ENCODE results near the gene APOBEC3B. TPM values are rescaled to one million over a fixed set of nuclear protein-coding genes. Genes with fewer than 3 reads are reported as not detected.
"Not testable (repeated sequence)": the region's sequence is repeated elsewhere in the genome, so short reads cannot be mapped to it uniquely, and the experiment has no call there.

Gene APOBEC3B
- total RNA-seq, 4 donors from 2014 or later, result 1.1 to 2.7 (median 1.9) TPM; not detected in 1

DNA sequence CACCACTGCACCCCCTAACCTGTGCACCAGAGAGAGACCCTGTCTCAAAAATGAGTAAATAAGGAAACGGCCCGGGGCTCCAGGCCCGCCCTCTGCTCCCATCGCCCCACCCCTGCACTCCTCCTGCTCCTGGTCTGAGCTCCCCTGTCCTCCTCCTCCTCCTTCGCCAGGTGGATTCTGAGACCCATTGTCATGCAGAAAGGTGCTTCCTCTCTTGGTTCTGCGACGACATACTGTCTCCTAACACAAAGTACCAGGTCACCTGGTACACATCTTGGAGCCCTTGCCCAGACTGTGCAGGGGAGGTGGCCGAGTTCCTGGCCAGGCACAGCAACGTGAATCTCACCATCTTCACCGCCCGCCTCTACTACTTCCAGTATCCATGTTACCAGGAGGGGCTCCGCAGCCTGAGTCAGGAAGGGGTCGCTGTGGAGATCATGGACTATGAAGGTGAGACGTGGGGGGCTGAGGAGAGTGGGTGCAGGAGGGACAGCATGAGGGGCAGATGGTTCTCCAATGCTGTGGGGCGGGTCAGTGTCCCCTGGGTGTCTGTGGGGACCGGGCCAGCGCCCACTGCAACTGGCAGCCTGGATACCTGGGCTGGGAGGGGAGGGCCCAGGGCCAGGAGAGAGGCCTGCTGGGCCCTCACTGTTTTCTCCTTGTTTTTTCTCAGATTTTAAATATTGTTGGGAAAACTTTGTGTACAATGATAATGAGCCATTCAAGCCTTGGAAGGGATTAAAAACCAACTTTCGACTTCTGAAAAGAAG is 35.6 kb downstream of the APOBEC3B start:
- Histone ChIP-seq H3K27ac (no peak overlapping the region), H3K4me1 (peaks cover 0 to 25% (median 2%) of the 10 kb centered on the region in 4 donors), H3K4me3 (no peak overlapping the region), H3K36me3 (no peaks in the 10 kb centered on the region), H3K9me3 (no peaks in the 10 kb centered on the region), H3K27me3 (no peaks in the 10 kb centered on the region)
- TF ChIP-seq POLR2A (IDR thresholded peaks at IDR 0.05), result no peak
- TF ChIP-seq, protein P1, sequence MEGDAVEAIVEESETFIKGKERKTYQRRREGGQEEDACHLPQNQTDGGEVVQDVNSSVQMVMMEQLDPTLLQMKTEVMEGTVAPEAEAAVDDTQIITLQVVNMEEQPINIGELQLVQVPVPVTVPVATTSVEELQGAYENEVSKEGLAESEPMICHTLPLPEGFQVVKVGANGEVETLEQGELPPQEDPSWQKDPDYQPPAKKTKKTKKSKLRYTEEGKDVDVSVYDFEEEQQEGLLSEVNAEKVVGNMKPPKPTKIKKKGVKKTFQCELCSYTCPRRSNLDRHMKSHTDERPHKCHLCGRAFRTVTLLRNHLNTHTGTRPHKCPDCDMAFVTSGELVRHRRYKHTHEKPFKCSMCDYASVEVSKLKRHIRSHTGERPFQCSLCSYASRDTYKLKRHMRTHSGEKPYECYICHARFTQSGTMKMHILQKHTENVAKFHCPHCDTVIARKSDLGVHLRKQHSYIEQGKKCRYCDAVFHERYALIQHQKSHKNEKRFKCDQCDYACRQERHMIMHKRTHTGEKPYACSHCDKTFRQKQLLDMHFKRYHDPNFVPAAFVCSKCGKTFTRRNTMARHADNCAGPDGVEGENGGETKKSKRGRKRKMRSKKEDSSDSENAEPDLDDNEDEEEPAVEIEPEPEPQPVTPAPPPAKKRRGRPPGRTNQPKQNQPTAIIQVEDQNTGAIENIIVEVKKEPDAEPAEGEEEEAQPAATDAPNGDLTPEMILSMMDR (IDR thresholded peaks at IDR 0.05), result no peak
- DNase-seq, result no peak

DNA sequence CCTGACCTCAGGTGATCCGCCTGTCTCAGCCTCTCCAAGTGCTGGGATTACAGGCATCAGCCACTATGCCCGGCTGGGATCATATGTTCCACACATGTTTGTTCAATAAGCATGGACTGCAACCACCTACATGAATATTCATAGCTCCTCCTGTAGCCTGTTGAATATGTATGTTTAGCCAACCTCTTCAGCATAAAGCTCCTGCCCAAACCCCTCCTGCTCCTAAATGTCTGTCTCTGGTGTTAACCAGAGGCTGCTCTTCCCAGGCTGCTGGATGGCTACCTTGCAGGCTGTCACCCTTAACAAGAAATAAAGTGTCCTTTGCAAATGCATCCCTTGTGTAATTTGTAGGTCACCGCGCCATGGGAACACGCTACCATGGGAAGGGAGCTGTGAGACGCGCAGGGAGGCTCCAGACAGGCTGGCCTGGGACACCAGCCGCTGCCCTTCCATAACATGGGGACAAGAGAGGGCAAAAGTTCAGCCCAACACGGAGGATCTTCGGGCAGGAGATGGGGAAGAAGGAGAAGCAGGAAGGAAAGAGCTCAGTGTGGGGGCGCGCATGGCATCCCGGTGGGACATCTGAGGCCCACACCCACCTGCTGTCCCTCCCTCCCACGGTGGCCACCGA is 38.0 kb downstream of the APOBEC3B start:
- peak overlapping the region; percentile 64 to 84 (median 70) for H3K27ac ChIP-seq
- not testable (repeated sequence) for H3K27me3 ChIP-seq, DNase-seq, H3K36me3 ChIP-seq, H3K9me3 ChIP-seq
- H3K4me1 ChIP-seq, result peaks cover 0 to 15% (median under 1%) of the 10 kb centered on the region in 4 donors
- H3K4me3 ChIP-seq, result peak overlapping the region; percentile 20 to 49 (median 36)

DNA sequence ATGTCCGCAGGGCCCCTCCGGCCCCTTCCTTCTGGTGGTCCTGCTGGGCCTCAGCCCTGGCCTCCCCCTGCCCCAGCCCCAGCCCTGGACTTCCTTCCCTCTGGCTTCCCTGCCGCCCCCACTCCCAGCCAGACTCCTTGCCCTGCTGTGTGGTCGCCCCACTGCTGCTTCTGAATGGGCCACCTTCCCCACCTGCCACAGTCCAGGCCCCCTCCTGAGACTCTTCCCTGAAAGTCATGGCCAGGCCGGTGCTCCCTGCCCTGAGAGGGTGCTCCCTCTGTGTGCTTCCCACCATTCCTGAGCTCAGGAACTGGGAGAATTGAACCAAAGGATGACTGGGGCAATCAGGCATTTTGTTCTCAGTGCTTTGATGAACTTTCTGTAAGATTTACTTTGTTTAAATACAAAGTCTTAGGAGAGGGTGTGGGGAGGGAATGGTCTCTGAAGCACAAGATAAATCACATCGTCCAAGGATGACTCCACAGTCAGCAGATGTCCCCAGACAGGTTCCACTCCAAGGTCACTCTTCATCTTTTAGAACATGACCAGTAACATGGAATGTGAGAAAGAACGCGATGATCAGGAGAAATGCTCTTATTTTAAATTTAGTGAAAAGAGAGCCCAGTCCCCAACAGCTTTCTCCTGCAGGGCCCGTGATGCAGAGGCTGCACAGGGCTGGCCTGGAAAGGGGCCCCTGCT is 39.6 kb downstream of the APOBEC3B start:
- H3K9me3 ChIP-seq, result no peaks in the 10 kb centered on the region
- H3K36me3 ChIP-seq, result no peaks in the 10 kb centered on the region
- H3K4me3 ChIP-seq, result peak overlapping the region; percentile 49 to 54 (median 51)
- no peak for DNase-seq
- H3K27me3 ChIP-seq, result no peaks in the 10 kb centered on the region
- TF ChIP-seq, protein P1 (IDR thresholded peaks at IDR 0.05), result no peak
- TF ChIP-seq POLR2A (IDR thresholded peaks at IDR 0.05), result no peak
- peak overlapping the region; percentile 64 to 84 (median 80) for H3K27ac ChIP-seq
- H3K4me1 ChIP-seq, result peaks cover 0 to 11% (median 0%) of the 10 kb centered on the region in 4 donors

DNA sequence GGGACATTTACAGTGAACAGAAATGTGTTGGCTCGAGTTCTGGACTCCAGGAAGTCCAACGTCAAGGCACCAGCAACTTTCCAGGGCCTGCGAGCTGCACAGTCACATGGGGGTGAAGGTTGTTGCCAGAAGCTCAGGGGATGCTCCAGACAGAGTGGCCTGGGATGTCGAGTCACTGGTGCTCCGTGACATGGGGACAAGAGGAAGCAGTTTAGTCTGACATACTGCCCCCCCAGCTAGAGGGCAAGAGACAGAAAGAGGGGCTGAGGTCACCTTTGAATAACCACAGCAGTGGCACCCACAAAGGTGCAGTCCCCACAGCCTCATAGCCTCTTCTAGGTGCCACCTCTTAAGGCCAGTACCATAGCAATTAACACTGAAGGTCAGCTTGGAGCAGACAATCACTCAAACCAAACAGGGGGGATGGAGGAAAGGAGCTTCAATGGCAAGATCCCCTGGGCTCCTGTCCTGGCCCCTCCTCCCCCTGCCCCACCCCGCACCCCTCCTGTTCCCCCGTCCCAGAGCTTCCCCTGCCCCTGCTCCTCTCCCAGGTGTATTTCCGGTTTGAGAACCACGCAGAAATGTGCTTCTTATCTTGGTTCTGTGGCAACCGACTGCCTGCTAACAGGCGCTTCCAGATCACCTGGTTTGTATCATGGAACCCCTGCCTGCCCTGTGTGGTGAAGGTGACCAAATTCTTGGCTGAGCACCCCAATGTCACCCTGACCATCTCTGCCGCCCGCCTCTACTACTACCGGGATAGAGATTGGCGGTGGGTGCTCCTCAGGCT is 42.6 kb downstream of the APOBEC3B start:
- H3K4me1 ChIP-seq, result peaks cover 0 to 11% (median 0%) of the 10 kb centered on the region in 4 donors
- DNase-seq, result no peak

DNA sequence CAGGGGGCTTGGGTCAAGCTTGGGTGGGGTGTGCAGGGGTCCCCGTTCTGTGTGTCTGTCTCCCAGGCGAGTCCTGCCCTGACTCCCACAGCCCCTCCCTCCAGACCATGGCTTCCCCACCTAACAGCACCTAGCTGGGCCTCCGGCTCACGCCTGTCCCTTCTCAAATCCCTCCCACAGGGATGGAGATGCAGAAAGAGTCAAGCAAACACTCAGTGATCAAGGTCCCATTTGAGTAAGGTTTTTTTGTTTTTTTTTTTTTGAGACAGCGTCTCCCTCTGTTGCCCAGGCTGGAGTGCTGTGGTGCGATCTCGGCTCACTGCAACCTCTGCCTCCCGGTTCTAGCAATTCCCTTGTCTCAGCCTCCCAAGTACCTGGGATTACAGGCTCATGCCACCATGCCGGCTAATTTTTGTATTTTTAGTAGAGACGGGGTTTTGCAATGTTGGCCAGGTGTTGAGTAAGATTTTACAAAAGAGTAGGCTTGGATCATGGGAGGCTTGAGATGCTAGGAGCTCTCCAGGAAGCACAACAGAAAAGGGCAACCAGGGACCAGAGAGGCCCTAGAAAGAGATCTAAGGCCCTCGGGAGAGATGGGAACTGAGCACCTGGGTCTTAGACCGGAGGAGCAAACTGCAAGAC is 44.5 kb downstream of the APOBEC3B start:
- Histone ChIP-seq H3K36me3 (no peaks in the 10 kb centered on the region), H3K27ac (no peak overlapping the region), H3K4me1 (peaks cover 0 to 5% (median 0%) of the 10 kb centered on the region in 4 donors), H3K9me3 (no peaks in the 10 kb centered on the region), H3K4me3 (no peak overlapping the region), H3K27me3 (no peaks in the 10 kb centered on the region)
- no peak for TF ChIP-seq POLR2A (IDR thresholded peaks at IDR 0.05)
- TF ChIP-seq, protein P1 (IDR thresholded peaks at IDR 0.05), result no peak
- no peak for DNase-seq

More for the DNA sequence above, 42.6 kb downstream of the APOBEC3B start:
- Histone ChIP-seq H3K36me3 (no peaks in the 10 kb centered on the region), H3K27me3 (no peaks in the 10 kb centered on the region), H3K27ac (no peak overlapping the region), H3K4me3 (no peak overlapping the region), H3K9me3 (no peaks in the 10 kb centered on the region)
- no peak for TF ChIP-seq POLR2A (IDR thresholded peaks at IDR 0.05)
- TF ChIP-seq, protein P1 (IDR thresholded peaks at IDR 0.05), result no peak

Data from Peyer's patch (tissue), 4 donors.